Pancreas (tissue), 10 donors: ENCODE measurements around the gene DGKH. TPM values are rescaled to one million over a fixed set of nuclear protein-coding genes. Genes with fewer than 3 reads are reported as not detected.

ENCODE experiments used
- ATAC-seq, 4 donors: fragments of 200-7000 bp; cut with Tn5 transposase; one replicate each; pipeline versions ENCODE4 v1.8.0 to v1.9.1; 2020; ENCODE audit warnings: mild to moderate bottlenecking in 4 of 4, moderate library complexity in 4 of 4
- DNase-seq, 6 donors: peaks; one replicate each; pipeline ENCODE4 v3.0.0-alpha.2; 2020
- FAIRE-seq: peaks from 2 replicates; lab custom pipeline; 2012; peaks lifted over from hg19 to GRCh38; lab: Jason Lieb, UNC
- H3K27ac ChIP-seq, 4 donors: fragments of 200-600 bp; sonication (generic); 1 replicate in 3 of 4; 2 replicates in 1 of 4; pipeline versions ENCODE4 v1.5.0 to v1.8.0; 2020
- H3K27me3 ChIP-seq, 4 donors: fragments of 200-600 bp; one replicate each; pipeline ENCODE4 v1.8.0; 2021
- H3K36me3 ChIP-seq, 3 donors: fragments of 200-600 bp; sonication (generic) in 1 of 3; one replicate each; pipeline versions ENCODE4 v1.5.0 to v1.8.0; 2020 to 2021
- H3K4me1 ChIP-seq, 3 donors: fragments of 200-600 bp; one replicate each; pipeline ENCODE4 v1.8.0; 2021
- H3K4me3 ChIP-seq, 4 donors: fragments of 200-600 bp; sonication (generic) in 2 of 4; one replicate each; pipeline versions ENCODE4 v1.5.0 to v1.8.0; 2020 to 2021
- H3K9me3 ChIP-seq, 4 donors: fragments of 200-600 bp; one replicate each; pipeline ENCODE4 v1.8.0; 2021
- WGBS, 2 donors: extraction: QIAGEN DNeasy Blood & Tissue Kit; methylation state at CpG; one replicate each; pipeline ENCODE4 v1.1.7; 2013; 5-methylcytosine and 5-hydroxymethylcytosine counted together
- intact Hi-C, 3 donors: fragments of 100-400 bp; cut with DNase I; formaldehyde crosslinking; loops; one replicate each; pipeline versions ENCODE4 v1.11.1 to v1.14.2; 2022
- polyA plus RNA-seq, 2 donors: library from polyadenylated mRNA; stranded (reverse); fragments of 200-250 nt; gene quantifications; one replicate each; pipeline ENCODE4 v1.2.3, GENCODE V29; 2013
- total RNA-seq, 6 donors: library from RNA; stranded (reverse); fragmentation: NEBNext Ultra II Directional in 4 of 6; extraction: Animal tissue kit (Norgen Biotek cat#: 25700) in 4 of 6; gene quantifications; one replicate each; pipeline versions ENCODE4 v1.2.1 to v1.2.4, GENCODE V29; 2021 to 2023
- TF ChIP-seq, protein P1 (sequence below), 4 donors: fragments of 200-600 bp; sonication (generic) in 3 of 4; IDR thresholded peaks; one replicate each; pipeline versions ENCODE4 v1.5.0 to v1.8.0; 2021; ENCODE audit warnings: antibody characterized with exemption in 4 of 4
- donor health status: healthy with polysubstance abuse.
- donor health status: DM: no; HTN: no; CAD: no; lungs with moderate emphysema.
- donor health status: DM: no; HTN: no; CAD: no.
- donor health status: control.
- donor health status: control.
- donor health status: Bipolar disorder and iron deficiency.
- donor health status: DM: yes; HTN: yes; CAD: no.
- donor health status: DM: no; HTN: no; CAD: no.
- donor health status: DM: no; HTN: no; CAD: no.
- donor health status: DM: yes; HTN: yes; CAD: no.

The DGKH gene
- total and polyA plus RNA-seq, 8 donors = 0.87 to 5.0 (median 1.6) TPM

DNA sequence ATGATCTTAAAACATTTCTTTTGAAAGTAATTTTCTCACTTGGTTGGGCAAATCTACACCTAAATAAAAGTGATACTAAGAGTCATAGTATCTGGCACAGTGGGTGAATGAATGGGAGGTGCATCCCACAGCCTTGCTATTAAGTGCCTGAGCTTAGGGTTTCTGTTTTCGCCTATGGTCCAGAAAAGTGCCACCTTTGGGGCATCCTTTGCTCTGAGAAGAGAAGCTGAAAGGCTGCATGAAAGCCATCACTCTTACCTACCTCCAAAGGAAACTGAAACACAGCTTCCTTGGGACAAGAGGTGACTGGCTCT lies 167.9 kb downstream of the DGKH start:
- H3K9me3 ChIP-seq = no peaks in the 10 kb centered on the region
- ATAC-seq (no peak), DNase-seq (no peak), FAIRE-seq (no peak)
- H3K4me3 ChIP-seq = no peak overlapping the region
- no peaks in the 10 kb centered on the region for H3K27me3 ChIP-seq
- no peak overlapping the region for H3K27ac ChIP-seq
- TF ChIP-seq, protein P1, sequence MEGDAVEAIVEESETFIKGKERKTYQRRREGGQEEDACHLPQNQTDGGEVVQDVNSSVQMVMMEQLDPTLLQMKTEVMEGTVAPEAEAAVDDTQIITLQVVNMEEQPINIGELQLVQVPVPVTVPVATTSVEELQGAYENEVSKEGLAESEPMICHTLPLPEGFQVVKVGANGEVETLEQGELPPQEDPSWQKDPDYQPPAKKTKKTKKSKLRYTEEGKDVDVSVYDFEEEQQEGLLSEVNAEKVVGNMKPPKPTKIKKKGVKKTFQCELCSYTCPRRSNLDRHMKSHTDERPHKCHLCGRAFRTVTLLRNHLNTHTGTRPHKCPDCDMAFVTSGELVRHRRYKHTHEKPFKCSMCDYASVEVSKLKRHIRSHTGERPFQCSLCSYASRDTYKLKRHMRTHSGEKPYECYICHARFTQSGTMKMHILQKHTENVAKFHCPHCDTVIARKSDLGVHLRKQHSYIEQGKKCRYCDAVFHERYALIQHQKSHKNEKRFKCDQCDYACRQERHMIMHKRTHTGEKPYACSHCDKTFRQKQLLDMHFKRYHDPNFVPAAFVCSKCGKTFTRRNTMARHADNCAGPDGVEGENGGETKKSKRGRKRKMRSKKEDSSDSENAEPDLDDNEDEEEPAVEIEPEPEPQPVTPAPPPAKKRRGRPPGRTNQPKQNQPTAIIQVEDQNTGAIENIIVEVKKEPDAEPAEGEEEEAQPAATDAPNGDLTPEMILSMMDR (IDR thresholded peaks at IDR 0.05) = no peak
- intact Hi-C loops = no loop called here
- H3K36me3 ChIP-seq = no peaks in the 10 kb centered on the region
- WGBS, 2 donors = 38 to 81% methylated on average over 1 of the region's 1 CpG
- no peaks in the 10 kb centered on the region for H3K4me1 ChIP-seq

DNA sequence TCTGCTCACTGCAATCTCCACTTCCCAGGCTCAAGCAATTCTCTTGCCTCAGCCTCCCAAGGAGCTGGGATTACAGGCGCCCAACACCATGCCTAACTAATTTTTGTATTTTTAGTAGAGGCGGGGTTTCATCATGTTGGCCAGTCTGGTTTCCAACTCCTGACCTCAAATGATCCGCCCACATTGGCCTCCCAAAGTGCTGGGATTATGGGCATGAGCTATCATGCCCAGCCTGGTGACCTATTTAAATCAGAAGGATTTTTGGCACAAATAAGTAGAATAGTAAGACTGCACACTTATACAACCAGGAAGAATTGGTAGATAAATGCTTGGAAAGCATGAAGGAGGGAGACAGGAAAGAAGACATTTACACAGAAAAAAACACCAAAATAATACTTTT lies 170.1 kb downstream of the DGKH start:
- intact Hi-C loops = no loop called here
- Histone ChIP-seq H3K36me3 (no peaks in the 10 kb centered on the region), H3K9me3 (no peaks in the 10 kb centered on the region), H3K4me3 (no peak overlapping the region), H3K27me3 (no peaks in the 10 kb centered on the region), H3K27ac (no peak overlapping the region), H3K4me1 (no peaks in the 10 kb centered on the region)
- 89 to 93% methylated on average over 3 of the region's 3 CpGs for WGBS, 2 donors
- DNase-seq = no peak
- no peak for FAIRE-seq
- ATAC-seq = no peak
- TF ChIP-seq, protein P1 (IDR thresholded peaks at IDR 0.05) = no peak

DNA sequence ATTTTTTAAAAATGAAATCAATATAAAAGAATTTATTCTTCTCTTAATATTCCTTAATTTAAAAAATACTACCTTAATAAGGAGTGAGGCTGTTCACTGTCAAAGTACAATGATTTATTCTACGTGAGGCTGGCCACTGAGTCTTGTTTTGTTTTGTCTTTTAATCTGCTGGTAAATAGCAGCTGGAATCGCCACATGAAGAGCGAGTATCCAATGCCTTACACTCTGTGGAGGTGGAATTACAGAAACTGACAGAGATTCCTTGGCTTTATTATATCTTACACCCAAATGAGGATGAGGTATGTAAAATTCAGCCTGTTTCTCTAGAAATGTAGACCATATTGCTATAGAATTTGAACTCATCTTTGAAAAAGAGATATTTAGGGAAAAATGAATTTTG lies 170.6 kb downstream of the DGKH start:
- H3K9me3 ChIP-seq = no peaks in the 10 kb centered on the region
- no peaks in the 10 kb centered on the region for H3K36me3 ChIP-seq
- TF ChIP-seq, protein P1 (IDR thresholded peaks at IDR 0.05) = no peak
- FAIRE-seq (no peak), ATAC-seq (no peak), DNase-seq (no peak)
- WGBS, 2 donors = 75 to 85% methylated on average over 3 of the region's 3 CpGs
- no peak overlapping the region for H3K27ac ChIP-seq
- H3K4me1 ChIP-seq = no peaks in the 10 kb centered on the region
- H3K27me3 ChIP-seq = no peaks in the 10 kb centered on the region
- H3K4me3 ChIP-seq = no peak overlapping the region
- intact Hi-C loops = no loop called here

DNA sequence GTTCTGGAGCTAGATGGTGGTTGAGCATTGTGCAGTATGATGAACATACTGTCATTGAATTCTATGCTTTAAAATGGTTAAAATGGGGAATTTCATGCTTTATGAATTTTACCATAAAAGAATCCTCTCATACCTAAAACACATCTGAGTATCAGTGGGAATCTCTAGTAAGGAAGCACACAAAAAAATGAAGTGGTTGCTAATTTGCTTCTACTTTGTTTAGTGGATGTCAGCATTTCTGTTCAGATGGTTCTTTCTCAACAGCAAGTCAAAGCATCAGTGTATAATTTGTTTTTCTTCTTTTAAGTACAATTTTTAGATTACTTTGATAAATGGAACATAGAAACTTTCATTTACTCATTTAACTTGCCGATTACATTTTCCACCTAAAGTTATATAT lies 171.4 kb downstream of the DGKH start:
- no peaks in the 10 kb centered on the region for H3K27me3 ChIP-seq
- no peaks in the 10 kb centered on the region for H3K36me3 ChIP-seq
- intact Hi-C loops = no loop called here
- 91 to 95% methylated on average over 1 of the region's 1 CpG for WGBS, 2 donors
- ATAC-seq (no peak), DNase-seq (no peak), FAIRE-seq (no peak)
- TF ChIP-seq, protein P1 (IDR thresholded peaks at IDR 0.05) = no peak
- H3K27ac ChIP-seq = no peak overlapping the region
- H3K9me3 ChIP-seq = no peaks in the 10 kb centered on the region
- no peaks in the 10 kb centered on the region for H3K4me1 ChIP-seq
- no peak overlapping the region for H3K4me3 ChIP-seq

DNA sequence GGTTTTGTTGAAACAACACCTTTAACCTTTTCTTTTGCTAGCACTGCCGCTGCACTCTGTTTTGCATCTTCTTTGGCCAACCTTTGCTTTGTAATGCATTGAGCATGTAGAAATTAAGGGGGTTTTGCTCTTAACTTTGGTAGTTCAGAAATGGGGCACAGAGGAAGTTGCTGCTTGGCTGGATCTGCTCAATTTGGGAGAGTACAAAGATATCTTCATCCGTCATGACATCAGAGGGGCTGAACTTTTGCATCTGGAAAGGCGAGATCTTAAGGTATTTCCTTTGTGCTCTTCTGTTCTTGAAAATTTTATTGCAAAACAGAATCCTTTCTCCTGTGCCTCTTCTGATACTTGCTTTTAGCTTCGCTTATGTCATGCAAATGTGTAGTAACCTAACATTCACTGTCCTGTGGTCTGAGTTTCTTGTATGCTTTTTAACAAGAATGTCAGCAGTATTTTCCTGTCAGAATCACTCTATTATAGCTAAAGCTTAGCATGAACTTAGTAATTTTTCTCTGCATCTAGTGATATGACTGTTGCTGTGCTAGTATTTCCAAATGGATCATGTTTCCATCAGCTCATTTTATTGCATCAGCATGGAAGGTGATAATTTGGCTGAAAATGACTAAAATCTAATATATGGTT lies 172.8 kb downstream of the DGKH start:
- TF ChIP-seq, protein P1 (IDR thresholded peaks at IDR 0.05) = no peak
- no peak overlapping the region for H3K27ac ChIP-seq
- H3K4me1 ChIP-seq = no peaks in the 10 kb centered on the region
- ATAC-seq = no peak
- DNase-seq = no peak
- no peaks in the 10 kb centered on the region for H3K9me3 ChIP-seq
- no peak overlapping the region for H3K4me3 ChIP-seq
- intact Hi-C loops = no loop called here
- FAIRE-seq = no peak
- WGBS, 2 donors = 84 to 90% methylated on average over 4 of the region's 4 CpGs
- H3K36me3 ChIP-seq = no peaks in the 10 kb centered on the region
- no peaks in the 10 kb centered on the region for H3K27me3 ChIP-seq
